ENCODE measurements around the gene FOXP1. TPM values are rescaled to one million over a fixed set of nuclear protein-coding genes. Genes with fewer than 3 reads are reported as not detected.

FOXP1 gene
- total RNA-seq, 2 experiments from 2014 or later = 120 to 122 TPM

DNA sequence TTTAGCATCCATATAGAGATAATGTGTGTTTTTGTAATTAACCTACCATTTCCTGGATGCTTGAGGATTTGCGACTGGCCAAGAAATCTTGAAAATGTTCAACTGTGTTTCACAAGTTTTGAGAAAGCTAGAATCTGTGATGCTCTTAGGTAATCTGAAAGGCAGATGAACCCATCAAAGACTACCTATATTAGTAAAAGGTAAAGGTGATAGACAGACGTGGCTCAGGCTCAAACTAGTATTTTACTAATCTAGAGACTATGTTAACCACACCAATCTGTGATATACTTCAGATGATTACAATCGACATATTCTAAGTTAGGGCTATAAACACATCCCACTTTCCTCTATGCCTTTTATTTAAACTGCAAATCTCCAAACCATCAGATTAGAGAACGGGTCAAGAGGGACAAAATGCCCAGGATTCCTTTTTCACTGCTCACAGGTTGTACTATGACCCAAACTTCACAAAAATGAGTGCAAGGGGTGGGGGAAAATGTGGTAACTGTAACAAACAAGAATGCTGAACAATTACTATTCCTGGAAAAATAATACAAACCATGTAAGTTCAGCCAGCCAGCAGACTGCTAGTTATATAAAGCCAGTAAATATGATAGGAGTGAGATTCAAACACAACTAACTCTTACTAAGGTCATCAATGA, 295.1 kb downstream of the FOXP1 start:
- ATAC-seq = no peak

DNA sequence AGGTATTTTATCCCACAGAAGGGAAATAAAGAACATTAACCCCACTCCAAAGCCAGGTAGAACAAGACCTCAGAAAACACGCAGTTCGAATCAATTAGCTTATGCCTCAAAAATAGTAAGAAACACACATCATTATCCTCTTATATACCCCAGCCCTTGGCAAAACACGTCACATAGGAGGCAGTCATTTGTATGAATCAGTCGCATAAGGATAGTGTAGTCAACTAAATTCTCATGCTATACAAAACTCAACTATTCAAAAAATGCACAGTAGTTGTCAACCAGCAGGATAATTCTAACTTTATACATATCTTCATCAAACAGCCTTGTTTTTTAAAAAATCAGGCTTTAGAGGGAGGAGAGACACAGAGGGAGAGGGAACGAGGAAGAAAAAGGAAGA, 298.4 kb downstream of the FOXP1 start:
- H3K36me3 Mint-ChIP-seq (ENCODE audit: low read depth) = peaks cover 14% of the 10 kb centered on the region
- POLR2A ChIA-PET = no interaction called here
- no peaks in the 10 kb centered on the region for H3K27me3 Mint-ChIP-seq (ENCODE audit: low read depth)

More for the DNA sequence above, 295.1 kb downstream of the FOXP1 start:
- no peak overlapping the region for H3K27ac Mint-ChIP-seq
- H3K36me3 Mint-ChIP-seq (ENCODE audit: low read depth) = peaks cover 21% of the 10 kb centered on the region
- no peak overlapping the region for H3K4me3 Mint-ChIP-seq
- no peaks in the 10 kb centered on the region for H3K27me3 Mint-ChIP-seq (ENCODE audit: low read depth)
- peaks cover 13% of the 10 kb centered on the region for H3K4me1 Mint-ChIP-seq (ENCODE audit: low read depth)
- no peaks in the 10 kb centered on the region for H3K9me3 Mint-ChIP-seq (ENCODE audit: insufficient read depth)
- no peak for DNase-seq
- CTCF ChIA-PET = no interaction called here
- POLR2A ChIA-PET = no interaction called here

DNA sequence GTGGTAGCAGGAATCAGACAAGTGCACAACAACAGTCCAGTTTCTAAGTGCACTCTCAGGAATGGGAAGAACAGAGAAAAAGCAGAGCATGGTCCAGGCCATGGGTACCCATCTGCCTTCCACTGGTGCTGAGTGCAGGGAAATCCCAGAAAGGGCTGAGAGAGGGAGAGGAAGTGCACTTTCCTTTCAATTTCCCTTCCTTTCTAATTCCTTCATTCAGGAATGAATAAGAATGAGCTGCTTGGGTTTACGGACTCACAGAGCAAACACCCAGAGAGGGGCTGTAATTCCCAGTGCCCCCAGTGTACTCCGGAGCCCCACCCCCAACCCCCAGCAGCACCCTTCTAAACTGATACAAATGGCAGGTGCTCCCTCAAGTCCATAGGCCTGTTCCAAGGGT, 300.6 kb downstream of the FOXP1 start:
- Mint-ChIP-seq H3K4me3 (no peak overlapping the region), H3K27me3 (ENCODE audit: low read depth) (no peaks in the 10 kb centered on the region), H3K4me1 (ENCODE audit: low read depth) (peaks cover 5% of the 10 kb centered on the region), H3K9me3 (ENCODE audit: insufficient read depth) (no peaks in the 10 kb centered on the region), H3K36me3 (ENCODE audit: low read depth) (peaks cover 7% of the 10 kb centered on the region), H3K27ac (no peak overlapping the region)
- DNase-seq = no peak
- CTCF ChIA-PET = no interaction called here
- no peak for ATAC-seq
- POLR2A ChIA-PET = interaction anchor here (0.6 kb wide), 1 partner anchor 34 kb away, joined by 3 read pairs; no protein-coding TSS in a partner anchor

More for the DNA sequence above, 298.4 kb downstream of the FOXP1 start:
- DNase-seq (no peak), ATAC-seq (no peak)
- CTCF ChIA-PET = no interaction called here
- no peak overlapping the region for H3K4me3 Mint-ChIP-seq
- no peak overlapping the region for H3K27ac Mint-ChIP-seq
- H3K4me1 Mint-ChIP-seq (ENCODE audit: low read depth) = peaks cover 8% of the 10 kb centered on the region
- H3K9me3 Mint-ChIP-seq (ENCODE audit: insufficient read depth) = no peaks in the 10 kb centered on the region

DNA sequence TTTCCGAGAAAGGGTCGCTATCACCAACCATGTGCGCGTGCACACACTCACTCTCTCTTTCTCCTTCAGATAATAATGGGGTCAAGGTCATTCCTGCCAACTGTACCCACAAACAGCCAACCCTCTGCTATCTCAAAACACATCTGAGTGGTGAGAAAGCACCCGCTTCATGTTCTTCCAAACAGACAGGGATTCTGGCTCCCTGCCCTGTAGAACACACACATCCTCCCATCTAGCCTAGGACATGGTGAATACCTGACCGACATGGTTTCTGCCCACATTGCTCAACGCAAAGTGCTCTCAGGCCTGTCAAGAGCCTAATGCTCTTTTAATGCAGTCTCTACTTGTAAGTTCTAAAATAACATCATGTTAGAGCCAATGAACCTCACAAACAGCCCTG, 302.2 kb downstream of the FOXP1 start:
- POLR2A ChIA-PET = no interaction called here
- Mint-ChIP-seq H3K27me3 (ENCODE audit: low read depth) (no peaks in the 10 kb centered on the region), H3K9me3 (ENCODE audit: insufficient read depth) (no peaks in the 10 kb centered on the region), H3K4me3 (no peak overlapping the region), H3K27ac (no peak overlapping the region), H3K36me3 (ENCODE audit: low read depth) (peaks cover 7% of the 10 kb centered on the region), H3K4me1 (ENCODE audit: low read depth) (peaks cover 7% of the 10 kb centered on the region)
- ATAC-seq = no peak
- CTCF ChIA-PET = no interaction called here
- DNase-seq = no peak

DNA sequence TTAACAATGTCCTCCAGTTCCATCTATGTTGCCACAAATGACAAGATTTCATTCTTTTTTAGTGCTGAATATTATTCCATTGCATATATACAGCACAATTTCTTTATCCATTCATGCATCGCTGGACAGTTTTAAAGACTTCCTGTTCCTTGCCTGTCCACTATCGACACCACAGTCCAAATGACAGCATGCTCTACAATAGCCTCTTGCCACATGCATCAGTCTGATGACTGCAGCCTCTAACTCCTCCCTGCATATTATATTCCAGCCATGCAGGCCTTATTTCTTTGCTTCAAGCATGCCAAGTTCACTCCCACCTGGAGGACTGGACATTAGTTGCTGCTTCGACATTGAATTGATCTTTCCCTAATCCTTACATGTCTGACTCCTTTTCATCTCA, 306.2 kb downstream of the FOXP1 start:
- ChIA-PET POLR2A (no interaction called here), CTCF (no interaction called here)
- ATAC-seq (no peak), DNase-seq (no peak)
- Mint-ChIP-seq H3K36me3 (ENCODE audit: low read depth) (no peaks in the 10 kb centered on the region), H3K4me3 (no peak overlapping the region), H3K27ac (no peak overlapping the region), H3K4me1 (ENCODE audit: low read depth) (peaks cover 7% of the 10 kb centered on the region), H3K9me3 (ENCODE audit: insufficient read depth) (no peaks in the 10 kb centered on the region), H3K27me3 (ENCODE audit: low read depth) (no peaks in the 10 kb centered on the region)

DNA sequence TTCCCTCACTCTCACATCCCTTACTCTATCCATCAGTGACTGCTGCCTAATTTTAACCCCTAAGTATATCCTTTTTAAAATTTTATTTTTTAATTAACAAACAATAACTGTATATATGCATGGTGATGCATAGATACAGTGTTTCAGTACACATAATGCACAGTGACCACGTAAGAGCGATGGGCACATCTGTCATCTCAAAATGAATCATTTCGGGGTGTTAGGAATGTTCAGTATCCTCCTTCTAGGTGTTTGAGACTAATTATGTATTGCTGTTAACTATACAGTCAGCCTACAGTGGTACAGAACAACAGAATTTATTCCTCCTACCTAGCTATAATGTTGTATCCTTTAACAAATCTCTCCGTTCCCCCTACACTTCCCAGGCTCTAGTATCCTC, 307.0 kb downstream of the FOXP1 start:
- no peaks in the 10 kb centered on the region for H3K27me3 Mint-ChIP-seq (ENCODE audit: low read depth)
- H3K4me1 Mint-ChIP-seq (ENCODE audit: low read depth) = peaks cover 7% of the 10 kb centered on the region
- no peaks in the 10 kb centered on the region for H3K36me3 Mint-ChIP-seq (ENCODE audit: low read depth)
- no peak overlapping the region for H3K27ac Mint-ChIP-seq
- ChIA-PET POLR2A (no interaction called here), CTCF (no interaction called here)
- no peaks in the 10 kb centered on the region for H3K9me3 Mint-ChIP-seq (ENCODE audit: insufficient read depth)
- H3K4me3 Mint-ChIP-seq = no peak overlapping the region
- DNase-seq (no peak), ATAC-seq (no peak)

DNA sequence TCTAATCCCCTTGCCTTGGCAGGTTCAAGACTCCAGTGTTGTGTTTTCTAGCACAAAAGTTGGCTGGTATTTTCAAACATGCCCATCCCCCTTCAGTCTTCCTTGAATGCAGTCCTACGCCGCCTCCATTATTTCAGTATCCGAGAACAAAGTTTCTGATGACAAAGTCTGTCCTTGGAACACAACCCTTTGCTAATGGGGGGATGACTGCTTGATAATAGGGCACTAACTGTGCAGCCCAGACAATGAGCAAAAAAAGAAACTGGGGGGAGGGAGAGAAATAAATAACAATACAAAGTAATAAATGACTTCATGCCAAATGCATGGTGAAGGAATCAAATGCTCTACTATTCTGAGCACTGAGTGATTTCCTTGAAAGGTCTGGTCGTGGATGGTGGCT, 310.1 kb downstream of the FOXP1 start:
- CTCF ChIA-PET = no interaction called here
- ATAC-seq = no peak
- peaks cover 30% of the 10 kb centered on the region for H3K4me1 Mint-ChIP-seq (ENCODE audit: low read depth)
- H3K27ac Mint-ChIP-seq = no peak overlapping the region
- DNase-seq = no peak
- POLR2A ChIA-PET = no interaction called here
- peaks cover under 1% of the 10 kb centered on the region for H3K36me3 Mint-ChIP-seq (ENCODE audit: low read depth)
- no peak overlapping the region for H3K4me3 Mint-ChIP-seq
- H3K27me3 Mint-ChIP-seq (ENCODE audit: low read depth) = no peaks in the 10 kb centered on the region
- no peaks in the 10 kb centered on the region for H3K9me3 Mint-ChIP-seq (ENCODE audit: insufficient read depth)

DNA sequence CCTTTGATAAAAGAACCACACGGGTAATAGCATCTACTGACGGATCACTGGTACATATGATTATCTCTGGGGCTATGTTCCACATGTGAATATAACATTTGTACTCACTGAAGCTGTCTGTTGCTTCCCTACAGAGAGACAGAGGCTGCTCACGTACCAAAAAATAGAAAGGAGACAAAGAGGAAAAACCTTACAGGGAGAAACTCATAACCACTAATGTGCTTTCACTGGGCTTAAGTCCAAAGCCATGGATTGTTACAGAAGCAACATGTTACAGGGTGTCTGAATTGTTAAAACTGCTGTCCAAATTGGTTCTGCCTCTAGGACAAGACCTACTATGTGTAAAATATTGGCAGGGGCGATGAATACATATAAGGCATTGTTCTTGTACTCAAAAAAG, 311.9 kb downstream of the FOXP1 start:
- POLR2A ChIA-PET = no interaction called here
- no peaks in the 10 kb centered on the region for H3K27me3 Mint-ChIP-seq (ENCODE audit: low read depth)
- ATAC-seq (no peak), DNase-seq (no peak)
- CTCF ChIA-PET = interaction anchor here (1.4 kb wide), 1 partner anchor 8 kb away, joined by 3 read pairs; no protein-coding TSS in a partner anchor
- peaks cover 31% of the 10 kb centered on the region for H3K4me1 Mint-ChIP-seq (ENCODE audit: low read depth)
- no peak overlapping the region for H3K27ac Mint-ChIP-seq
- peaks cover 4% of the 10 kb centered on the region for H3K36me3 Mint-ChIP-seq (ENCODE audit: low read depth)
- H3K4me3 Mint-ChIP-seq = no peak overlapping the region
- no peaks in the 10 kb centered on the region for H3K9me3 Mint-ChIP-seq (ENCODE audit: insufficient read depth)

DNA sequence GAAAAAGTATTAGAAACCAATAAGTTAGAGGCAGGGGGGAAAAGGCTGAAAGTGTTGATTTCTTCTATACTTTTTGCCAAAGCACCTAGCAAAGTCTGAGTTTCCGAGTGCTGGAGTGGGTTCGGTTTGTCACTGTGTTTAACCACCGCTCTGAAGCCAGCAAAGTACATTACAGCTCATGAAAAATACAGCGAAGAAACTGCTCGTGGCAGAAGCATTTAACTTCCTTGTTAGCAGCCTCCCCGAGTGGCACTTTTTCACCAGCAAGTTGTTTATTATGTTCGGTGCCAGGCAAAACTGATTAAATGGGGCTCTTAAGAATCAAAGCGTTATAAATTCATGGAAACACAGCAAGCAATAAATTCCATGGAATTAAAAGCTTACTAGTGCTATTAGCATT, 313.6 kb downstream of the FOXP1 start:
- H3K4me1 Mint-ChIP-seq (ENCODE audit: low read depth) = peaks cover 42% of the 10 kb centered on the region
- H3K9me3 Mint-ChIP-seq (ENCODE audit: insufficient read depth) = no peaks in the 10 kb centered on the region
- ChIA-PET POLR2A (interaction anchor here (0.6 to 1.2 kb wide), 2 partner anchors 27 to 133 kb away, joined by 3 read pairs; no protein-coding TSS in a partner anchor), CTCF (interaction anchor here (0.9 to 1.2 kb wide), 2 partner anchors 30 to 201 kb away, joined by 3 to 5 read pairs; no protein-coding TSS in a partner anchor)
- H3K4me3 Mint-ChIP-seq = peak overlapping the region; percentile 3
- DNase-seq = peak; percentile 52
- peak; percentile 73 for ATAC-seq
- H3K27me3 Mint-ChIP-seq (ENCODE audit: low read depth) = no peaks in the 10 kb centered on the region
- H3K36me3 Mint-ChIP-seq (ENCODE audit: low read depth) = peaks cover 8% of the 10 kb centered on the region
- peak overlapping the region; percentile 58 for H3K27ac Mint-ChIP-seq

DNA sequence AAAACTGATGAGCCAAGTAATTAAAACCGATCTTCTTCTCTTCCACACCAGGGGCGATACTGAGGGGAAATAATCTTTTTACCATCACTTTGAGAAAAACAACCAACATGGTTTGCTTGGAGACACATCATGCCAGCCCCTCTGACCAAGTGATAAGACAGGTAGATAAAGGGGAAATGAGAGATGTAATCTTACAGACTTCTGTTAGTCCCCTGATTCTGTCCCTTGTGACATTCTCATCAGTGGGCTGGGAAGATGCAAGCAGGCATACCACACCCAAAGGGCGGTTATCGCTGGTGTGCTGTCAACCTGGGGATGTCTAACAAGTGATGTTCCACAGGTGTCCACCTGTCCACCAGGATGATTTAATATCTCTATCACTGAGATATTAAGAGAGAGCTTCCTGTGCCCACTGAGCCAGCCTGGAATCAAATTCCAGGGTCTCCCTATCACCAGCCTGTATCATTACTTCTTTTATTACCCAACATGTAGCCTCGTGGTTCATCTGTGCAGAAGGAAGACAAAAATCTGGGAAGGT, 315.0 kb downstream of the FOXP1 start:
- peaks cover 53% of the 10 kb centered on the region for H3K4me1 Mint-ChIP-seq (ENCODE audit: low read depth)
- CTCF ChIA-PET = interaction anchor here (0.8 to 1.3 kb wide), 2 partner anchors 10 to 32 kb away, joined by 3 to 4 read pairs; no protein-coding TSS in a partner anchor
- POLR2A ChIA-PET = no interaction called here

DNA sequence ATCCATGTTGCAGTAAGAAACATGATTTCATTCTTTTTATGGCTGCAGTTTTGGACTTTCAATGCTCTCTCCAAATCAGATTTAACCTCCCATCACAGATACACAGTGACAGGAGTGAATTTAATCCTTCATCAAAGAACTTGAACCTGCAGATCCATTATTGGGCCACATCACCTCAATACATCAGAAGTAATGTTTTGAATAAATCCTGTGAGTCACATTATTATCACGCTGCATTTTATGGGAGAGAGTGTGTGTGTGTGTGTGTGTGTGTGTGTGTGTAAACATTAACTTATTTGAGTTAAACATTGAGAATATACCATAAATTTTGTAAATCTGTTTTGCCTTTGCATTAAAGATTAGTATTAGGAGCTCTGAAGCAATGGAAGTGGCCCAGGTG, 316.7 kb downstream of the FOXP1 start:
- no peaks in the 10 kb centered on the region for H3K27me3 Mint-ChIP-seq (ENCODE audit: low read depth)
- no peaks in the 10 kb centered on the region for H3K9me3 Mint-ChIP-seq (ENCODE audit: insufficient read depth)
- DNase-seq (no peak), ATAC-seq (no peak)
- no peak overlapping the region for H3K27ac Mint-ChIP-seq
- peaks cover 14% of the 10 kb centered on the region for H3K36me3 Mint-ChIP-seq (ENCODE audit: low read depth)
- ChIA-PET CTCF (no interaction called here), POLR2A (no interaction called here)
- peaks cover 66% of the 10 kb centered on the region for H3K4me1 Mint-ChIP-seq (ENCODE audit: low read depth)
- H3K4me3 Mint-ChIP-seq = no peak overlapping the region

More for the DNA sequence above, 315.0 kb downstream of the FOXP1 start:
- DNase-seq = no peak
- Mint-ChIP-seq H3K4me3 (no peak overlapping the region), H3K27ac (no peak overlapping the region), H3K27me3 (ENCODE audit: low read depth) (no peaks in the 10 kb centered on the region), H3K36me3 (ENCODE audit: low read depth) (peaks cover 11% of the 10 kb centered on the region), H3K9me3 (ENCODE audit: insufficient read depth) (no peaks in the 10 kb centered on the region)
- no peak for ATAC-seq

DNA sequence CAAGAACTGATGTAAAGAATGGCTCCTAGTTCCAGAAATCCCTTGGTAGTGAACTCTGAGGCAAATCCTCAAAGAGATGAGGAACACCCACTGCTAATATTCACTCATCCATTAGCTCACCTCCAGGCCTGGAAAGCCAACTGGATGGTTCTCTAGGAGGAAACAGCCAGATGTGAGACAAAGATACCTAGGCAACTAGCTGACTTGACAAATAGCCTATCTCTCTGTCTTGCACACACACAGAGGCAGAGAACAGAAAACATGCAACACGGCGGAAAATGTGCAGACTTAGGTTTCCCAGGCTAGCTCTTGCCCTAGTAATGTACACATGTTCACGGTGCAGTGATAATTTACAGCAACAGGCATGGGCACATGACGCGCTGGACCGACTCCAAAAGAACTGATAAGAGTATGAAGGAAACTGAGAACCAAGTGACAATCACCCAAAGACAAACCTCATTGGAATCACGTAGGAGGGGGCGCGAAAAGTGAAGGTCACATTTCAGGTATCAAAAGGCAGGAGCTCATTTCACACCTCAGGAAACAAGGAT, 318.1 kb downstream of the FOXP1 start:
- Mint-ChIP-seq H3K4me1 (ENCODE audit: low read depth) (peaks cover 64% of the 10 kb centered on the region), H3K4me3 (no peak overlapping the region), H3K27me3 (ENCODE audit: low read depth) (no peaks in the 10 kb centered on the region), H3K9me3 (ENCODE audit: insufficient read depth) (no peaks in the 10 kb centered on the region), H3K36me3 (ENCODE audit: low read depth) (peaks cover 17% of the 10 kb centered on the region), H3K27ac (peak overlapping the region; percentile 74)
- peak; percentile 10 for ATAC-seq
- POLR2A ChIA-PET = no interaction called here
- no peak for DNase-seq
- CTCF ChIA-PET = interaction anchor here (1.9 kb wide), 1 partner anchor 23 kb away, joined by 8 read pairs; no protein-coding TSS in a partner anchor
